HTERT RPE-1 (cell line): Measurements from ENCODE around the gene NF2.

ENCODE experiments used
- in situ Hi-C: fragments of 300-500 bp; cut with MboI; formaldehyde crosslinking; loops from 4 replicates; pipeline ENCODE4 v1.14.3; 2020; ENCODE audit warnings: low sequenced_read_pairs

NF2 gene

DNA sequence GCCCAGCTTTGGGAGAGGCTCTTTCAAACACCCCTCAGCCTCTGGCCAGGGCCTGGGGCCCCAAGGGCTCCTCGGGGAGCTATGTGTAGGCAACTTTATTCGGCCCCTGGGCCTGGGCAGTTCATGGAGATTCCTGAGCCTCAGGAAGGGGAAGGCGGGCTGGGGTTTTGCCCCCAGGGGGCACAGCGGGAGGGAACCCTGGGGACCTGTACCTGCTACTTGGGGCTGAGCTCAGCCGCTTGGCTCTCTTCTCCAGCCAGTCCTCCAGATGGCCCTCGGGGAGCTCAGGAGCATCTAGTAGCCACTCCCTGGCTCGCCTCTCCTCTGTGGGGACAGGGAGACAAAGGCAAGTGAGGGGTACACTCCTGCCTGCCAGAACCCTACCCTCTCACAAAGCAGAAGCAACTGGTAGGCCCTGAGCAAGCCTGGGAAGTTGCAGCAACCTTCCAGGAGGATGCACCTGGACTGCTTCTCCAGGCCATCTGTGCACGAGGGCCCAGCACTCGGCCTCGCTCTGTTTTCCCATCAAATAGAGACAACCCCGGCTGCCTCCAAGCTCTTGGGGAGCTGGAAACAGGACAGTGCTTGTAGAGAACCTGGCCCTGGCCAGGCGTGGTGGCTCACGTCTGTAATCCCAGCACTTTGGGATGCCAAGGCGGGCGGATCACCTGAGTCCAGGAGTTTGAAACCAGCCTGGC lies 134.8 kb downstream of the NF2 start:
- in situ Hi-C loops: no loop called here

DNA sequence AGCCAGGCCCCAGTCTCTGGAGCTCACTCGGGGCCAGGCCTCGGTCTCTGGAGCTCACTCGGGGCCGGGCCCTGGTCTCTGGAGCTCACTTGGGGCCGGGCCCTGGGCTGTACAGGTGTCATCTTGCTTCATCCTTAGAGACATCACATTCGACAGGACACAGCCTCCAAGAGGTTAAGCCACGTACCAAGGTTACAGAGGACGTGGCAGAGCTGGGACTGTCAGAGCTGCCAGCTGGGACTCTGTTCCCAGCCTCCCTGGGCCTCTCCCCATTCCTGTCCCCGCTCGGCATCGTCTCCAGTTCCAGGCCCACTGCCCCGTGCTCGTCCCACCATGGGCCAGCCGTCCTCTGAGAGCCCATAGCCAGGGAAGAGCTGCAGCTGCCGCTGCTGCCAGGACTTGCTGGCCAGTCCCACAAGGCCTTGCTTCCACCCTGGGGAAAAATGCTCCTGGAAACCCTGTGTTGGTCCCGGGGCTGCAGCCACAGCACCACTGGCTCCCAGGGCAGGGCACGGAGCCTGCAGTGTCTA lies 136.0 kb downstream of the NF2 start:
- in situ Hi-C loops: no loop called here

DNA sequence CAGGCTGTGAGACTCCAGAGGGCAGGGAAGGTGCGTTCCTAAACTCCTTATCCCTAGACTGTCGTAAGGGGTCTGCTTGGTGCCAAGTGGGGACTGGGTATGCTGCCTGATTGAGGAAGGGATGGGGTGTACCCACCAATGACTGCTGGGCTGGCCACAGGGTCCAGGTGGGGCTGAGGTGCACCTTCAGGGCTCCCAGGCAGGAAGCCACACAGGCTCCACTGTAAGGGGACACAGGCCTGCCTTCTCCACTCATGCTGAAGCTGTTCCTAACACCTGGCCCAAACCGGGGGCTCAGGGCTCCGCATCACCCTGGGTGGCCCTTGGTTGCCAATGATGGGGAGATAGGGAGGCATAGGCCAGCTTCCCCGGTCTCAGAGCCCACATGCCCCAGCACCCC lies 136.8 kb downstream of the NF2 start:
- in situ Hi-C loops: no loop called here

DNA sequence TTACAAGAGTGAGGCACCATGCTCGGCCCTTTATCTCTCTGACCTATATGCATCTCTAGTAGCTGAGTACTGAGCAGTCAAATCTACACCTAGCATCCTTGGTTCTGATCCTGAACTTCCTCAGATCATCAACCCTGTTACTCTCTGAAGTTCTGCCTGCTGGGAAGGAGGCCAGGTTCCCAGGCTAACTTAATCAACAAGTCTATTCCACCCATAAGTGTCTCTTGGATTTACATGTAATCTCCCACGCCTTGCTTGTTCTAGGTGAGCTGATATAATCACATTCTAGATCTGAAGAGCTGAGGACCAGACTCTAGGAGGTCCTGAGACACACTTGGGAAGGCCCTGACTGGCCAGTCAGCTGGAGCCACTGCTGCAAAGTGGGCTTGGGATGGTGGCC lies 138.5 kb downstream of the NF2 start:
- in situ Hi-C loops: no loop called here

DNA sequence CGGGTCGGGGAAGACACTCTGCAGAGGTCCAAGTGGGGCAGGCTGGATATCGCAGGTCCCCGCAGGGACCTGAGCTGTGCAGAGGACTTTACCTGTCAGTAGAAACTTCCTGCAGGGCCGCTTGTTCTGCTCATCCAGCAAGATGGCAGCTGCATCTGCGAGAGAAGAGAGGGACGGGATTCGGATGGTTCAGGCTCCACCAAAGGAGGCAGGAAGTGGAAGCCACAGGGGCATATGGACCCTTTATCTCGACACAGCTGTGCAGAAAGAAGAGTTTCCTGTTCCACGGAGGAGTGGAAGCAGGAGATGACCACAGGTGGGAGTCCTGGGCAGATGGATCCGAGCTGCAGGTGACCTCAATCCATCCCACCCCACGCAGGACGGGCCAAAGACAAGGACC lies 138.9 kb downstream of the NF2 start:
- in situ Hi-C loops: no loop called here

DNA sequence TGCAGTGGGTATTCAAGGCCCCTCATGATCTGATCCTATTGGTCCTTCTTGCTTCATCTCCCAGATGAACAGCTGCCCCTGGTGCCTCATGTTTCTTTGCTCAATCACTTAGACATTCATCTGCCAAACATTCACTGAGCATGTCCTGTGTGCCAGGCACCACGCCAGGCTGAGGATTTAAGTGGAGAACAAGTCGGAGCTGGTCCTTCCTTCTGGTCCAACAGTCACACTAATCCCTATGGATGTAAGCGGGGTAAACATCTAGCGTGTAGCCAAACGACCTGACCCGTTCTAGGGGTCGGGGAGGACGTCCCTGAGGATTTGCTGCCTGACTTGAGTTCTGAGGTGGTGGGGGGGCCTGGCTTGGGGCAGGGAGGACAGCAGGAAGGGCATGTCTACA lies 141.5 kb downstream of the NF2 start:
- in situ Hi-C loops: no loop called here

DNA sequence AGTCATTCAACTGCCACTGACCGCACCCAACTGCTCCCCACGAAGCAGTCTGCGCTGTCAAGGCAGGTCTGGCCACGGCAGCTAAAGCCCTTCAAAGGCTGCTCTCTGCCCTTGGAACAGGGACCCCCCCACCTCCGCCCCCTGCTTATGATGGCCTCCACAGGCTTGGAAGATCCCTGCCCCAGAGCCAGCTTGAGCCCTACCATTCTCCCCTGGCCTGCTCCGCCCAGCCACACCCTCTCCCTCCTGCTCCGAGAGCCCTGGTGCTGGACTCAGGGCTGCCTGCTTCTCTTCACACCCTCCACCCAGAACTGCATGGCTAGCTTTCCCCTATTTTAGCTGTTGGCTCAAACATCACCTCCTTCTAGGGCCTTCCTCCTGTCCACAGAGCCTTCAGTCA lies 144.4 kb downstream of the NF2 start:
- in situ Hi-C loops: no loop called here
